ENCODE data around the gene WSB2. TPM values are rescaled to one million over a fixed set of nuclear protein-coding genes. Genes with fewer than 3 reads are reported as not detected.

WSB2 gene
- polyA plus RNA-seq, 1 donor (not counting 4 experiments of a cell fraction or from before 2014, with no cell fraction given): 84.0 TPM

GRCh38 chr12:118025168-118025567 lies 35.8 kb downstream of the WSB2 start:
- DNase-seq (ENCODE audit: low read depth, low spot score) (no peak), FAIRE-seq (no peak)
- H3K79me2 ChIP-seq (ENCODE audit: control insufficient read depth, insufficient read depth, low read length): no peaks in the 10 kb centered on the region
- no peaks in the 10 kb centered on the region for H3K27me3 ChIP-seq (ENCODE audit: control insufficient read depth, extremely low read depth, insufficient read depth, low read length)
- TF ChIP-seq EZH2 (IDR thresholded peaks at IDR 0.05; ENCODE audit: low read length) (no peak), CTCF (optimal IDR thresholded peaks at IDR 0.05 in 1 of 3, IDR thresholded peaks at IDR 0.05 in 1 of 3, conservative IDR thresholded peaks at IDR 0.05 in 1 of 3; ENCODE audit: extremely low read depth in 1 of 3, insufficient read depth in 2 of 3, low read length in 3 of 3) (no peak)
- H3K4me2 ChIP-seq (ENCODE audit: control insufficient read depth, extremely low read depth, insufficient read depth, low read depth, low read length): no peak overlapping the region
- H4K20me1 ChIP-seq (ENCODE audit: control insufficient read depth, extremely low read depth, insufficient read depth, low read length): no peaks in the 10 kb centered on the region
- H3K4me3 ChIP-seq (ENCODE audit: control insufficient read depth in 2 of 3, extremely low read depth in 1 of 3, insufficient read depth in 2 of 3, low read depth in 1 of 3, low read length in 3 of 3): no peak overlapping the region
- dilution Hi-C loops (cut with MboI; ENCODE audit: extremely low pct_ligation_motif_present, low sequenced_read_pairs): no loop called here
- no peaks in the 10 kb centered on the region for H3K9me3 ChIP-seq (ENCODE audit: control insufficient read depth, low read depth, low read length)
- no peaks in the 10 kb centered on the region for H3K4me1 ChIP-seq (ENCODE audit: control insufficient read depth, extremely low read depth, insufficient read depth, low read length)
- no peaks in the 10 kb centered on the region for H3K9me1 ChIP-seq (ENCODE audit: control insufficient read depth, extremely low read depth, insufficient read depth, low read length)
- no peak overlapping the region for H2AFZ ChIP-seq (ENCODE audit: control insufficient read depth, low read length)
- H3K9ac ChIP-seq (ENCODE audit: control insufficient read depth, extremely low read depth, insufficient read depth, low read length): no peak overlapping the region
- H3K36me3 ChIP-seq (ENCODE audit: control insufficient read depth in 2 of 2, extremely low read depth in 1 of 2, insufficient read depth in 2 of 2, low read length in 2 of 2): peaks cover 8 to 19% of the 10 kb centered on the region in 2 experiments
- no peak overlapping the region for H3K27ac ChIP-seq (ENCODE audit: control insufficient read depth, insufficient read depth, low read length)

GRCh38 chr12:118023301-118023860 lies 37.6 kb downstream of the WSB2 start:
- H3K79me2 ChIP-seq (ENCODE audit: control insufficient read depth, insufficient read depth, low read length): no peaks in the 10 kb centered on the region
- no peaks in the 10 kb centered on the region for H3K4me1 ChIP-seq (ENCODE audit: control insufficient read depth, extremely low read depth, insufficient read depth, low read length)
- H4K20me1 ChIP-seq (ENCODE audit: control insufficient read depth, extremely low read depth, insufficient read depth, low read length): no peaks in the 10 kb centered on the region
- H3K4me2 ChIP-seq (ENCODE audit: control insufficient read depth, extremely low read depth, insufficient read depth, low read depth, low read length): no peak overlapping the region
- no peak overlapping the region for H3K4me3 ChIP-seq (ENCODE audit: control insufficient read depth in 2 of 3, extremely low read depth in 1 of 3, insufficient read depth in 2 of 3, low read depth in 1 of 3, low read length in 3 of 3)
- H3K36me3 ChIP-seq (ENCODE audit: control insufficient read depth in 2 of 2, extremely low read depth in 1 of 2, insufficient read depth in 2 of 2, low read length in 2 of 2): peaks cover 9 to 20% of the 10 kb centered on the region in 2 experiments
- no peak for DNase-seq (ENCODE audit: low read depth, low spot score)
- no peaks in the 10 kb centered on the region for H3K9me1 ChIP-seq (ENCODE audit: control insufficient read depth, extremely low read depth, insufficient read depth, low read length)
- no peaks in the 10 kb centered on the region for H3K27me3 ChIP-seq (ENCODE audit: control insufficient read depth, extremely low read depth, insufficient read depth, low read length)
- TF ChIP-seq CTCF (optimal IDR thresholded peaks at IDR 0.05 in 1 of 3, IDR thresholded peaks at IDR 0.05 in 1 of 3, conservative IDR thresholded peaks at IDR 0.05 in 1 of 3; ENCODE audit: extremely low read depth in 1 of 3, insufficient read depth in 2 of 3, low read length in 3 of 3) (no peak), EZH2 (IDR thresholded peaks at IDR 0.05; ENCODE audit: low read length) (no peak)
- no peak overlapping the region for H3K9ac ChIP-seq (ENCODE audit: control insufficient read depth, extremely low read depth, insufficient read depth, low read length)
- dilution Hi-C loops (cut with MboI; ENCODE audit: extremely low pct_ligation_motif_present, low sequenced_read_pairs): no loop called here
- H3K27ac ChIP-seq (ENCODE audit: control insufficient read depth, insufficient read depth, low read length): no peak overlapping the region
- no peak overlapping the region for H2AFZ ChIP-seq (ENCODE audit: control insufficient read depth, low read length)
- no peaks in the 10 kb centered on the region for H3K9me3 ChIP-seq (ENCODE audit: control insufficient read depth, low read depth, low read length)
- FAIRE-seq: no peak
